Endodermal cell (in vitro differentiated cells): ENCODE measurements around the gene TAB3. TPM values are rescaled to one million over a fixed set of nuclear protein-coding genes. Genes with fewer than 3 reads are reported as not detected.

Source experiments
- DNase-seq: peaks from one replicate; pipeline ENCODE4 v3.0.0-alpha.2; 2017
- H3K27ac ChIP-seq: 2 replicates; pipeline ENCODE4 v1.5.1; 2013; ENCODE audit warnings: mild to moderate bottlenecking, low read depth, low read length, moderate library complexity
- H3K27me3 ChIP-seq: 2 replicates; pipeline ENCODE4 v1.6.1; 2013; ENCODE audit warnings: mild to moderate bottlenecking, low read length, moderate library complexity; ENCODE audit not compliant: insufficient read depth, control insufficient read depth, poor library complexity, severe bottlenecking
- H3K36me3 ChIP-seq: 2 replicates; pipeline ENCODE4 v1.7.0; 2013; ENCODE audit warnings: mild to moderate bottlenecking, low read length, moderate library complexity; ENCODE audit not compliant: control insufficient read depth, insufficient read depth
- H3K4me1 ChIP-seq: one replicate; pipeline ENCODE4 v1.7.0; 2013; ENCODE audit warnings: low read length; ENCODE audit not compliant: control insufficient read depth, insufficient read depth
- H3K4me3 ChIP-seq: 2 replicates; pipeline ENCODE4 v1.5.1; 2013; ENCODE audit warnings: mild to moderate bottlenecking, low read length, moderate library complexity
- H3K9ac ChIP-seq: 2 replicates; pipeline ENCODE4 v1.6.1; 2013; ENCODE audit warnings: mild to moderate bottlenecking, low read length, moderate library complexity; ENCODE audit not compliant: poor library complexity, severe bottlenecking; ENCODE audit errors: extremely low read depth
- H3K9me3 ChIP-seq: 2 replicates; pipeline ENCODE4 v1.6.1; 2013; ENCODE audit warnings: mild to moderate bottlenecking, low read length, moderate library complexity; ENCODE audit not compliant: control insufficient read depth
- H3K27ac Mint-ChIP-seq: 2 replicates; pipeline ENCODE4 v1.8.0; 2020; ENCODE audit warnings: mixed read lengths
- H3K27me3 Mint-ChIP-seq: 2 replicates; pipeline ENCODE4 v1.8.0; 2021; ENCODE audit warnings: mild to moderate bottlenecking, mixed read lengths; ENCODE audit not compliant: insufficient read depth
- H3K36me3 Mint-ChIP-seq: 2 replicates; pipeline ENCODE4 v1.8.0; 2020; ENCODE audit warnings: low read depth, mixed read lengths
- H3K4me1 Mint-ChIP-seq: 2 replicates; pipeline ENCODE4 v1.8.0; 2020; ENCODE audit warnings: mixed read lengths
- H3K4me3 Mint-ChIP-seq: 2 replicates; pipeline ENCODE4 v1.8.0; 2020; ENCODE audit warnings: mild to moderate bottlenecking, moderate library complexity, mixed read lengths
- H3K9me3 Mint-ChIP-seq: 2 replicates; pipeline ENCODE4 v1.8.0; 2020; ENCODE audit warnings: mild to moderate bottlenecking, mixed read lengths
- WGBS, 2 experiments: methylation state at CpG; one replicate each; pipeline versions ENCODE4 v1.1.5 to v1.1.7; 2013; ENCODE audit warnings: missing lambda C conversion rate in 2 of 2, mixed read lengths in 1 of 2; ENCODE audit not compliant: insufficient coverage in 1 of 2, insufficient read length in 1 of 2; 5-methylcytosine and 5-hydroxymethylcytosine counted together
- total RNA-seq, 2 donors: library from RNA; stranded (reverse); fragmentation: NEBNext Ultra II Directional in 1 of 2; extraction: Animal tissue kit (Norgen Biotek cat#: 25700) in 1 of 2; gene quantifications; 2 replicates in 1 of 2; 3 replicates in 1 of 2; pipeline ENCODE4 v1.2.1, GENCODE V29; 2021
- TF ChIP-seq, protein P1 (sequence below): fragments of 200-600 bp; sonication (generic); conservative IDR thresholded peaks from 2 replicates; pipeline ENCODE4 v1.5.0; 2021; ENCODE audit warnings: antibody characterized with exemption, mild to moderate bottlenecking

TAB3 gene
- total RNA-seq, 2 donors from 2014 or later: 19.8 to 23.2 TPM

DNA sequence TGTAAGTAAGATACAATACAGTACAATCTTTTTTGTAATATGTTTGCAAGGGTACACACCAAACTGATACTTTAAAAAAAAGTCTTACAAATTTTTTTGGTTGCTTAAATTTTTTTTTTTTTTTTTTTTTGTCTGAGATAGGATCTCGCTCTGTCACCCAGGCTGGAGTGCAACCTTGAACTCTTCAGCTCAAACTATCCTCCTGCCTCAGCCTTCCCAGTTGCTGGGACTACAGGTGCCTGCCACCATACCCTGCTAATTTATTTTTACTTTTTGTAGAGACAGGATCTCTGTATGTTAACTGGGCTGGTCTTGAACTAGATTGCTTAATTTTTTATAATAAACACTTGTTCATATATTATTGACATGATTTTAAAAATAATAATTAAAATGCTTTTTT lies 41.1 kb upstream of the TAB3 start:
- Mint-ChIP-seq H3K4me1 (no peaks in the 10 kb centered on the region), H3K4me3 (no peak overlapping the region), H3K9me3 (peaks cover 18% of the 10 kb centered on the region), H3K27ac (no peak overlapping the region), H3K27me3 (no peaks in the 10 kb centered on the region), H3K36me3 (no peaks in the 10 kb centered on the region)
- no peak overlapping the region for H3K27ac ChIP-seq
- WGBS, 2 experiments: 100% methylated on average over 1 of the region's 1 CpG; no CpG with 5 or more reads in 1 of the 2 experiments
- TF ChIP-seq, protein P1, sequence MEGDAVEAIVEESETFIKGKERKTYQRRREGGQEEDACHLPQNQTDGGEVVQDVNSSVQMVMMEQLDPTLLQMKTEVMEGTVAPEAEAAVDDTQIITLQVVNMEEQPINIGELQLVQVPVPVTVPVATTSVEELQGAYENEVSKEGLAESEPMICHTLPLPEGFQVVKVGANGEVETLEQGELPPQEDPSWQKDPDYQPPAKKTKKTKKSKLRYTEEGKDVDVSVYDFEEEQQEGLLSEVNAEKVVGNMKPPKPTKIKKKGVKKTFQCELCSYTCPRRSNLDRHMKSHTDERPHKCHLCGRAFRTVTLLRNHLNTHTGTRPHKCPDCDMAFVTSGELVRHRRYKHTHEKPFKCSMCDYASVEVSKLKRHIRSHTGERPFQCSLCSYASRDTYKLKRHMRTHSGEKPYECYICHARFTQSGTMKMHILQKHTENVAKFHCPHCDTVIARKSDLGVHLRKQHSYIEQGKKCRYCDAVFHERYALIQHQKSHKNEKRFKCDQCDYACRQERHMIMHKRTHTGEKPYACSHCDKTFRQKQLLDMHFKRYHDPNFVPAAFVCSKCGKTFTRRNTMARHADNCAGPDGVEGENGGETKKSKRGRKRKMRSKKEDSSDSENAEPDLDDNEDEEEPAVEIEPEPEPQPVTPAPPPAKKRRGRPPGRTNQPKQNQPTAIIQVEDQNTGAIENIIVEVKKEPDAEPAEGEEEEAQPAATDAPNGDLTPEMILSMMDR: no peak
- no peak overlapping the region for H3K9ac ChIP-seq
- DNase-seq: no peak
- H3K4me3 ChIP-seq: no peak overlapping the region
- H3K27me3 ChIP-seq: no peaks in the 10 kb centered on the region
- no peaks in the 10 kb centered on the region for H3K4me1 ChIP-seq
- peaks cover 5% of the 10 kb centered on the region for H3K9me3 ChIP-seq
- no peaks in the 10 kb centered on the region for H3K36me3 ChIP-seq

DNA sequence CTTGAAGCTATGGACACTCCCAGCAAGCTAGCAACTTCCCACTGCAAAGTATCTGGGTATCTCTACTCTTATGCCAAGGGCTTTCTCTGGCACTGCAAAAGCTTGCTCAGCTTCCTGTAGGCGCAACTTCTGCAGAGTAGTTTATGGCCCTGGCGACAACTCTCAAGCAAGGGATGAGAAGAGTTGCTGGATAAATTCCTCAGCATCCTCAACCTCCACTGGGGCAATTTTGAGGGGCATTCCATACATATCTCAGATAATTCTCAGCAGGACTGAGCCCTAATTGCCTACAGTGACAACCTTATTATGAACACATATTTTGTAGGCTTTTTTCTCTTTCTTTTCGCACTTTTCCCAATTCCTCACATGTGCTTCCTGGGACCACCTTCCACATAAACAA lies 31.2 kb upstream of the TAB3 start:
- Mint-ChIP-seq H3K27ac (no peak overlapping the region), H3K36me3 (no peaks in the 10 kb centered on the region), H3K4me3 (no peak overlapping the region), H3K4me1 (no peaks in the 10 kb centered on the region), H3K27me3 (no peaks in the 10 kb centered on the region), H3K9me3 (peaks cover 18% of the 10 kb centered on the region)
- Histone ChIP-seq H3K9ac (no peak overlapping the region), H3K36me3 (no peaks in the 10 kb centered on the region), H3K4me1 (no peaks in the 10 kb centered on the region), H3K4me3 (no peak overlapping the region), H3K27me3 (no peaks in the 10 kb centered on the region), H3K27ac (no peak overlapping the region), H3K9me3 (no peaks in the 10 kb centered on the region)
- DNase-seq: no peak
- TF ChIP-seq, protein P1: no peak
- 93% methylated on average over 3 of the region's 3 CpGs; no CpG with 5 or more reads in 1 of the 2 experiments for WGBS, 2 experiments

DNA sequence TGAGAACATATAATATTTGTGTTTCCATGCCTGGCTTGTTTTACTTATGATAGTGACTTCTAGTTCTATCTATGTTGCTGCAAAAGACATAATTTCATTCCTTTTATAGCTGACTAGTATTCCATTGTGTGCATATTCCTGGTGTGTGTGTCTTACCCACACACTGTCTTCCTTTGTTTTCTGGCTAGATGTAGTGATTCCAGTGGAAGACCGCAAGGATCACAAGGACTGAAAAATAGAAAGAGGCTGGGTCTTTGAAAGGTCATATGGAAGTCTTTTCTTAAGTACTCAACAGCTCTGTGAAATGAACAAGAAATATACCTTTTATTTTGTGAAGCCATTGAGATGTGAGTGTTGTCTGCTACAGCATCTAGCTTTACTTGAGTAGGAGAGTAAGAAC lies 29.4 kb upstream of the TAB3 start:
- H3K27me3 Mint-ChIP-seq: no peaks in the 10 kb centered on the region
- 70% methylated on average over 1 of the region's 1 CpG; no CpG with 5 or more reads in 1 of the 2 experiments for WGBS, 2 experiments
- no peak overlapping the region for H3K27ac Mint-ChIP-seq
- H3K9ac ChIP-seq: no peak overlapping the region
- H3K9me3 Mint-ChIP-seq: peaks cover 12% of the 10 kb centered on the region
- H3K36me3 ChIP-seq: no peaks in the 10 kb centered on the region
- H3K27ac ChIP-seq: no peak overlapping the region
- no peaks in the 10 kb centered on the region for H3K4me1 ChIP-seq
- H3K9me3 ChIP-seq: no peaks in the 10 kb centered on the region
- no peak for DNase-seq
- no peaks in the 10 kb centered on the region for H3K4me1 Mint-ChIP-seq
- no peaks in the 10 kb centered on the region for H3K27me3 ChIP-seq
- H3K4me3 Mint-ChIP-seq: no peak overlapping the region
- no peaks in the 10 kb centered on the region for H3K36me3 Mint-ChIP-seq
- TF ChIP-seq, protein P1: no peak
- H3K4me3 ChIP-seq: no peak overlapping the region
